Measurements from ENCODE around the gene ADAMTSL2.

The ADAMTSL2 gene

GRCh38 chr9:133509179-133510083 lies 25.1 kb upstream of the ADAMTSL2 start:
- no peak for DNase-seq (ENCODE audit: low read depth)
- TF ChIP-seq CTCF (IDR thresholded peaks at IDR 0.05; ENCODE audit: control insufficient read depth, insufficient read depth, low read depth, low read length, missing control alignments), result no peak
- H3K4me3 ChIP-seq (ENCODE audit: control insufficient read depth, low read depth, low read length), result no peak overlapping the region

- no peak for TF ChIP-seq CTCF (IDR thresholded peaks at IDR 0.05; ENCODE audit: control insufficient read depth, insufficient read depth, low read depth, low read length, missing control alignments)
- DNase-seq (ENCODE audit: low read depth), result no peak
- no peak overlapping the region for H3K4me3 ChIP-seq (ENCODE audit: control insufficient read depth, low read depth, low read length)
These were observed 23.5 kb upstream of the ADAMTSL2 start for GRCh38 chr9:133510926-133511505.

- DNase-seq (ENCODE audit: low read depth), result no peak
- TF ChIP-seq CTCF (IDR thresholded peaks at IDR 0.05; ENCODE audit: control insufficient read depth, insufficient read depth, low read depth, low read length, missing control alignments), result no peak
- no peak overlapping the region for H3K4me3 ChIP-seq (ENCODE audit: control insufficient read depth, low read depth, low read length)
These were observed 22.9 kb upstream of the ADAMTSL2 start for GRCh38 chr9:133511607-133512006.

GRCh38 chr9:133512253-133513213 lies 22.0 kb upstream of the ADAMTSL2 start:
- no peak for TF ChIP-seq CTCF (IDR thresholded peaks at IDR 0.05; ENCODE audit: control insufficient read depth, insufficient read depth, low read depth, low read length, missing control alignments)

GRCh38 chr9:133513214-133514100 lies 21.0 kb upstream of the ADAMTSL2 start:
- no peak for TF ChIP-seq CTCF (IDR thresholded peaks at IDR 0.05; ENCODE audit: control insufficient read depth, insufficient read depth, low read depth, low read length, missing control alignments)
- H3K4me3 ChIP-seq (ENCODE audit: control insufficient read depth, low read depth, low read length), result no peak overlapping the region
- DNase-seq (ENCODE audit: low read depth), result no peak

More at GRCh38 chr9:133512253-133513213, 22.0 kb upstream of the ADAMTSL2 start:
- no peak for DNase-seq (ENCODE audit: low read depth)
- no peak overlapping the region for H3K4me3 ChIP-seq (ENCODE audit: control insufficient read depth, low read depth, low read length)

Data from AG09309 (cell line).